ENCODE results near the gene CHST12. TPM values are rescaled to one million over a fixed set of nuclear protein-coding genes. Genes with fewer than 3 reads are reported as not detected.
"Not testable (repeated sequence)": the region's sequence is repeated elsewhere in the genome, so short reads cannot be mapped to it uniquely, and the experiment has no call there.

CHST12 gene
- polyA plus RNA-seq, 4 donors, result 9.5 to 16.7 (median 13.5) TPM

GRCh38 chr7:2402687-2403013 lies 761 bp upstream of the CHST12 start:
- no peak for DNase-seq (ENCODE audit: low read depth in 4 of 4, low spot score in 2 of 4)

- DNase-seq (ENCODE audit: low read depth in 4 of 4, low spot score in 2 of 4), result no peak
Measured at GRCh38 chr7:2403718-2404648, 572 bp downstream of the CHST12 start.

- DNase-seq (ENCODE audit: low read depth in 4 of 4, low spot score in 2 of 4), result no peak
Measured at GRCh38 chr7:2404714-2405119, 1.3 kb downstream of the CHST12 start.

- DNase-seq (ENCODE audit: low read depth in 4 of 4, low spot score in 2 of 4), result no peak
Measured at GRCh38 chr7:2405201-2405600, 1.8 kb downstream of the CHST12 start.

GRCh38 chr7:2405601-2406345 lies 2.4 kb downstream of the CHST12 start:
- no peak for DNase-seq (ENCODE audit: low read depth in 4 of 4, low spot score in 2 of 4)

- DNase-seq (ENCODE audit: low read depth in 4 of 4, low spot score in 2 of 4), result no peak
Measured at GRCh38 chr7:2409745-2410414, 6.5 kb downstream of the CHST12 start.

GRCh38 chr7:2411049-2411448 lies 7.6 kb downstream of the CHST12 start:
- no peak for DNase-seq (ENCODE audit: low read depth in 4 of 4, low spot score in 2 of 4)

- no peak for DNase-seq (ENCODE audit: low read depth in 4 of 4, low spot score in 2 of 4)
Measured at GRCh38 chr7:2411815-2412586, 8.6 kb downstream of the CHST12 start.

GRCh38 chr7:2412587-2413201 lies 9.3 kb downstream of the CHST12 start:
- no peak for DNase-seq (ENCODE audit: low read depth in 4 of 4, low spot score in 2 of 4)

- DNase-seq (ENCODE audit: low read depth in 4 of 4, low spot score in 2 of 4), result no peak
Measured at GRCh38 chr7:2416063-2416462, 12.7 kb downstream of the CHST12 start.

- DNase-seq (ENCODE audit: low read depth in 4 of 4, low spot score in 2 of 4), result no peak
Measured at GRCh38 chr7:2416650-2417049, 13.2 kb downstream of the CHST12 start.

- not testable (repeated sequence) for DNase-seq (ENCODE audit: low read depth in 4 of 4, low spot score in 2 of 4)
Measured at GRCh38 chr7:2417178-2417577, 13.8 kb downstream of the CHST12 start.

GRCh38 chr7:2417981-2418481 lies 14.6 kb downstream of the CHST12 start:
- DNase-seq (ENCODE audit: low read depth in 4 of 4, low spot score in 2 of 4), result no peak

GRCh38 chr7:2420216-2420933 lies 17.0 kb downstream of the CHST12 start:
- DNase-seq (ENCODE audit: low read depth in 4 of 4, low spot score in 2 of 4), result no peak

GRCh38 chr7:2421943-2422310 lies 18.5 kb downstream of the CHST12 start:
- DNase-seq (ENCODE audit: low read depth in 4 of 4, low spot score in 2 of 4), result no peak

GRCh38 chr7:2425749-2426148 lies 22.3 kb downstream of the CHST12 start:
- no peak for DNase-seq (ENCODE audit: low read depth in 4 of 4, low spot score in 2 of 4)

GRCh38 chr7:2431260-2431867 lies 28.0 kb downstream of the CHST12 start:
- no peak for DNase-seq (ENCODE audit: low read depth in 4 of 4, low spot score in 2 of 4)

GRCh38 chr7:2432910-2433712 lies 29.7 kb downstream of the CHST12 start:
- DNase-seq (ENCODE audit: low read depth in 4 of 4, low spot score in 2 of 4), result no peak

Data from left renal cortex interstitium (tissue), 4 donors.